Activated gamma-delta T cell (primary cell): ENCODE measurements around the gene DAPK3.
A peak's percentile ranks its signal among the peaks of the same experiment; 100 is the strongest.
"Not testable (repeated sequence)": the region's sequence is repeated elsewhere in the genome, so short reads cannot be mapped to it uniquely, and the experiment has no call there.

Experiments
- DNase-seq: peaks from one replicate; lab custom pipeline; 2025; lab: John Stamatoyannopoulos, UW

The DAPK3 gene

DNA sequence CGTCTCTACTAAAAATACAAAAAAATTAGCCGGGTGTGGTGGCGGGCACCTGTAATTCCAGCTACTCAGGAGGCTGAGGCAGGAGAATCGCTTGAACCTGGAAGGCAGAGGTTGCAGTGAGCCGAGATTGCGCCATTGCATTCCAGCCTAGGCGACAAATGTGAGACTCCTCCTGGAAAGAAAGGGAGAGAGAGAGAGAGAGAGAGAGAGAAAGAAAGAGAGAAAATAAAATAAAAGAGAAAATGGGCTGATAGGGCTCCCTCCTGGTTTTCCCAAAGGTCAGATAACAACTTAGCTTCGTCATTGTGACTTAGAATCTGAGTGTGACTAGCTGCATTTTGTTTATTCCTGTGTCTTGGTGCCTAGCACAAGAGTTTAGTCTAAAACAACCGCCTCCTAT is 34.5 kb upstream of the DAPK3 start:
- DNase-seq: not testable (repeated sequence)

DNA sequence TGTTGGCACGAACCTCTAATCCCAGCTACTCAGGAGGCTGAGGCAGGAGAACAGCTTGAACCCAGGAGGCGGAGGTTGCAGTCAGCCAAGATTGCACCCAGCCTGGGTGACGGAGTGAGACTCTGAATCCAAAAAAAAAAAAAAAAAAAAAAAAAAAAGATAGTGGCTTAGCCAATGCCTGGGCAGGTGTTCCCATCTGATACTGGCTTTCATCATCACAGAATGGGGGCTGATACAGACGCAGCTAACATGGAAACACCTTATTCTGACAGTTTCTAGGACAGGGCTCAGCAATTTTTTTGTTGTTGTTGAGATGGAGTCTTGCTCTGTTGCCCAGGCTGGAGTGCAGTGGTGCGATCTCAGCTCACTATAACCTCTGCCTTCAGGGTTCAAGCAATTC is 29.9 kb upstream of the DAPK3 start:
- DNase-seq: not testable (repeated sequence)

DNA sequence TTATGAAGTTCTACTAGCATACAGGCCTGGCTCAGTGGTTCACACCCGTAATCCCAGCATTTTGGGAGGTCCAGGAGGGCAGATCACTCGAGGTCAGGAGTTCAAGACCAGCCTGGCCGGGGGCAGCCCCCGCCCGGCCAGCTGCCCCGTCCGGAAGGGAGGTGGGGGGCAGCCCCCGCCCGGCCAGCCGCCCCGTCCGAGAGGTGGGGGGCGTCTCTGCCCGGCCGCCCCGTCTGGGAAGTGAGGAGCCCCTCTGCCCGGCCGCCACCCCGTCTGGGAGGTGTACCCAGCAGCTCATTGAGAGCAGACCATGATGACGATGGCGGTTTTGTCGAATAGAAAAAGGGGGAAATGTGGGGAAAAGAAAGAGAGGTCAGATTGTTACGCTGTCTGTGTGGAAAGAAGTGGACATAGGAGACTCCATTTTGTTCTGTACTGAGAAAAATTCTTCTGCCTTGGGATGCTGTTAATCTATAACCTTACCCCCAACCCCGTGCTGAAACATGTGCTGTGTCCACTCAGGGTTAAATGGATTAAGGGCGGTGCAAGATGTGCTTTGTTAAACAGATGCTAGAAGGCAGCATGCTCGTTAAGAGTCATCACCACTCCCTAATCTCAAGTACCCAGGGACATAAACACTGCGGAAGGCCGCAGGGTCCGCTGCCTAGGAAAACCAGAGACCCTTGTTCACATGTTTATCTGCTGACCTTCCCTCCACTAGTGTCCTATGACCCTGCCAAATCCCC is 27.9 kb upstream of the DAPK3 start:
- DNase-seq: not testable (repeated sequence)

DNA sequence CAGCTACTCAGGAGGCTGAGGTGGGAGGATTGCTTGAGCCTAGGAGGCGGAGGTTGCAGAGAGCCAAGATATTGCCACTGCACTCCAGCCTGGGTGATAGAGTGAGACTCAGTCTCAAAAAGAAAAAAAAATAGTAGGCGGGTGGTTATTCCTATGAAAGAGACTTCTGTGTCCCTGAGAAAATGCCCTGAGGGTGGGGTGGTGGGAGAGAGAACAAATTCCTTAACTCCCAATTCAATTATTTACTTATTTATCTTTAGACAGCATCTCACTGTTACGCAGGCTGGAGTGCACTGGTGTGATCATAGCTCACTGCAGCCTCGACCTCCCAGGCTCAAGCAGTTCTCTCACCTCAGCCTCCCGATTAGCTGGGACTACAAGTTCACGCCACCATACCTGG is 24.7 kb upstream of the DAPK3 start:
- DNase-seq: no peak

DNA sequence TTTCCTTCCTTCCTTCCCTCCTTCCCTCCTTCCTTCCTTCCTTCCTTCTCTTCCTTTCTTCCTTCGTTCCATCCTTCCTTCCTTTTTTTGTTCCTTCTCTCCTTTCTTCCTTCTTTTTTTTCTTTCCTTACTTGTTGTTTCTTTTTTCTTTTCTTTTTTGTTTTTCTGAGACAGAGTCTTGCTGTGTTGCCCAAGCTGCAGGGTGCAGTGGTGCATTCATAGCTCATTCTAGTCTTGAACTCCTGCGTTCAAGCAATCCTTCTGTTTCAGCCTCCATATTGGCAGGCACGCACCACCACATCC is 19.9 kb upstream of the DAPK3 start:
- no peak for DNase-seq

DNA sequence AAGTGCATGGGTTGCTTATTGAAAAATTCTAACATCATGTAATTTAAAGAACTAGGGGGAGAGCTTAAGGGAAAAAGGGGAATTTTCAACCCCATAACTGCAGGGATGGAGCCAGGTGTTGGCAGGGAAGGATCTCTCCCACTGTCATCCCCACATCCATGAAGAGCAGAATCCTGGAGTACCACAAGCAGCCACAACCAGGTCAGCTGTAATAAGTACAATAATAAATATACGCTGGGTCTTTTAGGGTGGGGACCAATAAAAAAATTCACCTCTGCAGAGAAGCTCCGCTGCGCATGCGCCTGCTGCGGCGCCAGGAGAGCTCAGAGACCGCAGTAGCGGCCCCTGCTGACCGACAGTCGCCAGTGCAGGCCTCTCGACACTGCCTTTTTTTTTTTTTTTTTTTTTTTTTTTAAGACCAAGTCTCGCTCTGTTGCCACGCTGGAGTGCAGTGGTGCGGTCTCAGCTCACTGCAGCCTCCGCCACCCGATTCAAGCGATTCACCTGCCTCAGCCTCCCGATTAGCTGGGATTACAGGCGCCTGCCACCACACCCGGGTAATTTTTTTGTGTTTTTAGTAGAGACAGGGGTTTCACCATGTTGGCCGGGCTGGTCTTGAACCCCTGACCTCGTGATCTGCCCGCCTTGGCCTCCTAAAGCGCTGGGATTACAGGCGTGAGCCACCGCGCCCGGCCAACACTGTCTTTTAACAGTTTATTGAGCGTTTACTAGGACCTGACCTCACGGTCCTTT is 16.9 kb upstream of the DAPK3 start:
- peak; percentile 77 for DNase-seq

DNA sequence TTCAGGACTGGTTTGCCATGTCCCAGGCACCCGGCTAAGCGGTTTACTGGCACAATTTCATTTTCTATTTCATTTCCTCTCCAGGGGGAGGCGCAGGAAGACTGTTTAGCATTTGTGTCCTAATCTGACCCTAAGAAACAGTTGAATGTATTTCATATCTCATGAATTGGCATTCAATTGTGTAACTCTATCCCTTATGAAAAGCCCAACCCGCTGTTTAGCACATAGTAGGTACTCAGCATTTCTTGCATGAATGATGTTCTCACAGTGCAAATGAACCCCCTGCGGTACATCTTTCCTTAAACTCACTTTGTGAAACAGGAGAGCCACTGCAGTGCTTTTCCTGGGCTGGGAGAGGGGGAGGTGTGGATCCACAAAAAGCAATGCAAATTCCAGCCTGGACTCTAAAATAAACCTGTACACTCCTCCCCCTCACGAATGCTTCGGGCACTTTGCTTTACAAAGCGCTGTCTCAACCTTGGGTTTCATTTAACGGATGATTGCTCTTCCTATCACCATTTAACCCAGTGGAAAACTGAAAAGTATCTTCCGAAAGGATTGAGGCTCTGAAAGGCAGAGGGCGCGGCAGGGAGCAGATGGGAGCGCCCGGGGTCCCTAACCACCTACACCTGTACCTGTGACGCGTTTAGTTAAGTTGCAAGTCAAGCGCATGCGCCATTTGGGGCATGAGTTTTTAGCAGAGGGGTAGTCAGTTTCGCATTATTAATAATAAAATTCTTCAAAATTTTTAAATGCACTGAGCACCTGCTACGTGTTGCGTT is 15.6 kb upstream of the DAPK3 start:
- no peak for DNase-seq

DNA sequence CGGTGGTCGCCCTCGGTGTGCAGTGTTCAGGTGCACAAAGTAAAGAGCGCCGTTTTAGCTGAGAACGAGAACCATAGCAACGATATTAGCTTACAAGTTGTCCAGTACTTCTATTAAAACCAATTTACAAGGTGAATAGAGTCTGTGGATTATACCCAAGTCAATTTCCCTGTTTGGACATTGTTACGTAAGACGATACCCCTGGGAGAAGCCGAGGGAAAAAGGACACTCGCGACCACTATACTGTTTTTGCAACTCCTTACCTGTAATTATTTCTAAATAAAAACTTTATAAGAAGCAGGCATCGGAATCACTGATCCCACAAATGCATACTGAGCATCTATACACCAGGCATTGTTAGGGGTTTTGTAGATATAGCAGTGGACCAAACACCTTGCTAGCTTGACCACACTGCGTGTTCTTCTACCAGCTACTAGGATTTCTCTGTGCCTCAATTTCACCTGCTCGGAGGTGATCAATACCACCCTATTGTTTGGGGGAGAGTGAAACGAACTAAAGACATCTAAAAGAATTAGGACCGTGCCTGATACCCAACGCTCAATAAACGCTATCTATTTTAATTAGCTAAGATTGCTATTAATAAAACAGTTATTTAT is 14.9 kb upstream of the DAPK3 start:
- DNase-seq: no peak

DNA sequence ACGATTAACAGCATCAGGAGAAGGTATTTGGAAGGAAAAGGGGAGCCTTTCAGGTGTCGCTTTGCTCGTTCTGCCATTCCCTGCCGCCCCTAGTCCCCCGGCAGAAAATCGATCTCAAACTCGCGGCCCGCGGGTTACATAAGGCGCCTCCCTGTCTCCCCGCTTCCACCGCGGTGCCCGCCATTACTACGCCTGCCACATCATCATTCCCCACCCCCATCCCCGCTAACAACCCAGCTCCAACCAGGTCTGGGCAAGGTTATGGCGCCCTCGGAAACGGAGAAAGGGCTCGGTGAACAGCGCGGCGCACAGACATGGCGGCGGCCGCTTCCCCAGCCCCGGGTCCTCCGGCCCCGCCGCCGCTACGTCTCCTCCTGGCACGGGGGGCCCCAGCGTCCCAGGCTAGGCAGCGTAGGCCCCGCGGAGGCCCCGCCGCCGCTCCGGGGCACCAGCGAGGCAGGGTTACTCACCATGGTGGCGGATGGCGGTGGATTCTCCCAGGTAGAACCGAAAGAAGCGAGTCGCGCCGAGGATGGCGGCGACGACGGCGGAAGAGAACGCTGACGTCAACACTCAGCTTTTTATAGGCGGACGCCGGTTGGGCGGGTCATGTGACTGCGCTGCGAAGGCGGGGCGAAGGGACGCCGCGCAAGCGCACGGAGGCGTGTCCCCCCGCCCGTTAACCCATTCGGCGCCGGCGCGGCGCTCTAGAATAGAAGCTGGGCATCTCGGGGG is 14.2 kb upstream of the DAPK3 start, which contains the start of gene EEF2:
TSS of gene EEF2 (minus strand) at position 556 of the 735 bp plus-strand sequence. CDS start at position 473, 83 bp downstream.
- DNase-seq: peak; percentile 72

DNA sequence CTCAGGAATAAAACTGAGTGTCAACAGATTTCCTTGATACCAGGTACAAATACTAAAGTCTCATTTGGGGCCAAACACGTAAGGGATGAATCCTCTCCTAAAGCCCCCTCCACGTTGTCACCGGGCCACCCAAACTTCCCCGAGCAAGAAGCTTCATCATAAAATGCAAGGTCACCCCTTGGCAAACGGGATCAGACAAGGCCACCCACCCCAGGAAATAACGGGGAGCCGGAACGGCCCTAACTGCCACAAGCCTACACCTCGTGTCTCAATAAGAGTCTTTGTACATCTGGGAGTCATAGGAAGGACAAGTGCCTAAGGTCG is 13.6 kb upstream of the DAPK3 start:
- no peak for DNase-seq

DNA sequence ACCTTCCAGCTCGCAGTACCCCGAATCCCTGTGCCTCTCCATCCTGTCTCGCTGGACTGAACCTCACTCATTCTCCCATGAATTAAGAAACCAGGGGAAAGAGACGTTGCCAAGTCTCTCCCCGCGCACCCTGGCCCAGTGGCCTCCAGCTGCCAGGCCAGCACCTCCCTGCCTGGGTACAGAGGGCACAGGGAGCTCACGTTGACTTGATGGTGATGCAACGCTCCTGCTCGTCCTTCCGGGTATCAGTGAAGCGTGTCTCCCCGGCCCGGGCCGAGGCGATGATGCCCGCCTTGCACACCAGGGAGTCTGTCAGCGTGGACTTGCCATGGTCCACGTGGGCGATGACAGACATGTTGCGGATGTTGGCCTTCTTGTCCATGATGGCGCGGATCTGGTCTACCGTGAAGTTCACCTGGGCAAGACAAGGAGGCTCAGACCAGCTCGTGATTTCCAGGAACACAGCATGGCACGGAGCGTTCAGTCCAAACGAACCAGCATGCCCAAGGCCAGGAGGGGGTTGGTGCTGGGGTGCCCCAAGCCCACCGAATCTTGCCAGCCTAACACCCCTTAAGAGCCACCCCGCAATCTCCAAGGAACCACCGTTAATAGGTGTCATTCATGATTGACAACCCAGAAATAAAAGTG is 13.2 kb upstream of the DAPK3 start:
- no peak for DNase-seq

DNA sequence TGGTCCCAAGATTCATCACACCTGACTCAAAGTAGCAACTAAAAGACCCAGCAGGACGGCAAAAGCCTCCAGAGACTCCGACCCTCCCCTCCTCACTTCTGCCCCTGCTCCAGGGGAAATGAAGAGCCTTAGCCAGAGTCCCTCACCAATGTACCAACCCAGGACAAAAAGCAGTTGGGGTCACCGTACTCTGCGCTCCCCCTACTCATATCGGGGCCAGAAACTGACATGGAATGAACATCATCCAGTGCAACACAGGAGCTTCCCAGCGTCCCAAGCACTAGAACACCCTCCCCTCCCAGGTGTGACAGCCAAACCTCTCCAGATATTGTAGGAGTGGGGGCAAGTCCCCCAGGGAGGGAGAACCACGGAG is 12.6 kb upstream of the DAPK3 start:
- no peak for DNase-seq

DNA sequence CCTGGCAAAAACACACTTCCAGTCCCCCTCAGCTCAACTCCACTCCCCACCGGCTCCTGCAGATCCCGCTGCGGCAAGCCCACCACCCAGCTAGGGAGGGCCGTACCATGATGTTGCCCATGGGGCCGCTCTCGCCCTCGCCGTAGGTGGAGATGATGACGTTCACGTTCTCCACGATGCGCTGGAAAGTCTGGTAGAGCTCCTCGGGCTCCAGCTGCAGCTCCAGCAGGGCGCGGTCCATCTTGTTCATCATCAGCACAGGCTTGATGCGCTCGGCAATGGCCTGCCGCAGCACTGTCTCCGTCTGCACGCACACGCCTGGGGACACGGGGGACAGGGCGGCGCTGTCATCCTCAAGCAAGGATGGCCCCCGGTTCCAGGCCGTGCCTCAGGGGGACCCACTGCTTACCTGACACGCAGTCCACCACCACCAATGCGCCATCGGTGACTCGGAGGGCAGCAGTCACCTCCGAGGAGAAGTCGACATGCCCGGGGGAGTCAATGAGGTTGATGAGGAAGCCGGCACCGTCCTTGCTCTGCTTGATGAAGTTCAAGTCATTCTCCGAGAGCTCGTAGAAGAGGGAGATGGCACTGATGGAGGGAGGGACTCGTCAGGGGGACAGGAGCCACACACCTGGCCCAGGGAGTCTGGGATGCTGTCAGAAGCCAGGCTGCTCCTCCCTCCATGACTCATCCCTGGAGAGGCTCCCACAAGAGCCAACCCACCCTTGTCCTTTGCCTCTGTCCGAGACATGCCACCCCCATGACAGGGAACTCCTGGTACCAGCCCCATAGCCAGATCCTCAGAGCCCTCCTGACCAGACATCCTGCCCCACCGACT is 12.0 kb upstream of the DAPK3 start:
- DNase-seq: no peak

DNA sequence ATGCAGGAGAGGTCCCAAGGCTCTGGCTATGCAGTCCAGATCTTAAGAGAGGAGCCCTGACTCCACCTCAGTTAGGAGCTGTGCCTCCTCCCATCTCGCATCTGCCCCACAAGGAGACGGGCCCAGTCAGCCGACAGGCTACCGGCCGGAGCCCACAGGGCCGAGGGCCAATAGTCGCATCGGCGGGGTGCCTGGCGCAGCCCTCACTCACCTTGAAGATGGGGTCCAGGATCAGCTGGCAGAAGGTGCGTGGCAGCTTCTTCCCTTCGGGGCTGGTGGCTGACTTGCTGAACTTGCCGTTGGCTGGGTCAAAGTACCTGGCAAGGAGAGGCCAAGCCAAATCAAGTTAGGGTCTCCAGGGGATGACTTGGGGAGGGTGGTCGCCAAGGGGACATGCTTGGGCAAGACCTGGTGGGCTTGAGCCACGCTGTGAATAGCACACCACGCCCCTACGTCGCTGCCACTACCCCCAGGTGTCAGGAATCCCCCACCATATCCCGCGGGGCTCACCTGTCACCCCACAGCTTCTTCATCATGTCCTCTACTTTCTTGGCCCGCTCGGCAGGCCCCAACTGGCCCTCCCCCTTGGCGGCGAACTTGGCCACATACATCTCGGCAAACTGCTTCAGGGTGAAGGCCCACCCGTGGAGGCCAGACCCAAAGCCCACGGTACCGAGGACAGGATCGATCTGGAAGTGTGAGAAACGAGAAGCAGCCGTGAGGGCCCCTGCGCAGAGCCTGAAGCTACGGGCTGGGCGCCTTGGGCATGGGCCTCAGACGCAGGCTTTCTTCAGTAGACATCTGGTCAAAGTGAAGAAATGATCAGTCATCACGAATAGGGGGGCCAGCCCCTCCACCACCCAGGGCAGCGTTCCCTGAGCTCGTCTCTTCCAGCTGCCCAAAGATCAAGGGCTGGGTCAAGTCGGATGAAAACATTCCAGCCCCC is 11.1 kb upstream of the DAPK3 start:
- no peak for DNase-seq

DNA sequence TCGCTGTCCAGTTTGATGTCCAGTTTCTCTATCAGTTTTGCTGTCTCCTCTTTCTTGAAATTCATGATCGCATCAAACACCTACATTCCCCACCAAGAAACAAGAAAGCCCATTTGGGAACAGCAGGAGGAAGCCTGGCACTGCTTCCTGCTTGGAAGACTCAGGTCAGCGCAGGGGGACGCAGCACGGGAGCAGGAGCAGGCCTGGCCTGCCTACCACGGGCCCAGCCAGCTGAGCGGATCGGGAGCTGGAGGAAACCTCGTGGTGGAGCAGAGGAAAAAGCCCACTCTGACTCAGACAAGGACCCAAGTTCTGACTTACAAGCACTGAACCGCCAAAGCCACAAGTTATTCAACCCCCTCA is 10.5 kb upstream of the DAPK3 start:
- no peak for DNase-seq

DNA sequence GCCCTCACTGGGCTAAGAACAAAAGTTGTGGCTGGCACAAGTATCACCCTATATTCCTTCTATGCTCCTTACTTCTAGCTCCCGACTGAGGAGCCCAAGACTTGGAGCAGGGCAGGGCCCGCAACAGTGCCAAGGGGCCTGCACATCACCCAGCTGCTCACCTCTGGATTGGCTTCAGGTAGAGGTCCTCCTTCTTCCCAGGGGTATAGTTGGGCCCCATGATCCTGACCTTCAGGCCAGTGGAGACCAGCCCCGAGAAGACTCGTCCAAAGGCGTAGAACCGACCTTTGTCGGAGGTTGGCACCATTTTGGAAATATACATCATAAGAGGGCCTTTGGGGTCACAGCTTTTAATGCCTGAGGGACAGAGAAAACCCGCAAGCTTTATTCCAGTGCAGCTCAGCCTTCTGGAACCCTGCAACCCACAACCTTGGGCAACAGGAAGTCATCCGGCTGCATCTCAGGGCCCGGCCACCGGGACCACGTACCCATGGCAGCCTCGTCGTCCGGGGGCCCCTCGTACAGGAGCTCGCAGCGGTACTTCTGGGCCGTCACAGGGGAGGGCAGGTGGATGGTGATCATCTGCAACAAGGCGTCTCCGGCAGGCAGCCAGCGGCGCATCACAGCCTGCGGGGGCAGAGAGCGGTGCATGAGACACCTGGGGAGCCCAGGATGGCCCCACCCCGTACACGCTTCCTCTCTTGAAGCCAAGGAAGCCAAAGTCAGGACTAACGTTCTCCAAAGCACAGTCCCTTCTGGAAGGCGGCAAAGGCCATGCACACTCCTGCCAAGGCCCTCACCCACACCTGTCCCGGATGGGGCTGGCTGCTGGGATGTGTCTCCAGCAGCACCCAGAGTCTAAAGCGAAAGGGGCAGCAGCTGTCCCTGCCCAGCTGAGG is 9.7 kb upstream of the DAPK3 start:
- no peak for DNase-seq

DNA sequence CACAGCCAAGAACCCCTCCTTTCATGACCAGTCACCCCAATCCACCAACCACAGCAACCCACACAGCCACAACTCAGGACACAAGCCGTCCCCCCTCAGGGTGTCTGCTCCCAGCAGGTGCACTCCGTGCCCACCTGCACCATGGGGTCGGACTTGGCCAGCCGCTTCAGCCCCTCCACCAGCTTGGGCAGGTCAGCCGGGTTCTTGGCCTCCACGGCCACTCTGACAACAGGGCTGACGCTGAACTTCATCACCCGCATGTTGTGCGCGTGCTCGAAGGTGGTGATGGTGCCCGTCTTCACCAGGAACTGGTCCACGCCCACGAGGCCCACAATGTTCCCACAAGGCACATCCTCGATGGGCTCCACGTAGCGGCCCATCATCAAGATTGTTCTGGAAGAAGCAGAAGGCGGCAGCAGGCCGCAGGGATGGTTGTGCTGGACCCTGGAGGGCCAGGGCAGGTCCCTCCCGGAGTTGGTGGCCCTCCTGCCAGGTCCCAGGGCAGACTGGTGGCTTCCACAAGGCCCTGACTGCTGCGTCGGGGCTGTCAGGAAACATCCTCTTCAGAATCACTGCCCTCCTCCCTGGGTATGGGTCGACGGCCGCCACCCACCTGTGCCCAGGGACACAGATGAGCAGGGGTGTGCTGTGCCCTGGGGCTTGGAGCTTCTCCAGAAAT is 8.9 kb upstream of the DAPK3 start:
- DNase-seq: no peak

DNA sequence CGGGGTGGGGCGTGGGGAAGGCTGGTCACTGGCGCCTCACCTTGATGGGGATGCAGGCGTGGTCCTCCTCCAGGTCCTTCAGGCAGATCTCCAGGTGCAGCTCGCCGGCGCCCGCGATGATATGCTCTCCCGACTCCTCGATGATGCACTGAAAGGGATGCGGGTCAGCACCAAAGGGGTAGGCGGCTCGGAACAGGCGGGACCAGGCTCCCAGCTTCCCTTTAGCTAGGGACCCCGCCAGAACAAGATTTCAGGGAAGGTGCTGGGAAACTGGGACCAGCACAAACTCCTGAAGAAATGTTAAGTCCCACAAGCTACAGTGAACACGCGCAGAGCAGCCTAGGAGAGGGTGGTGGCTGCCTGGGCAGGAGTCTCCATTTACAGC is 8.4 kb upstream of the DAPK3 start:
- no peak for DNase-seq
